GM18511 (cell line): ENCODE measurements around the gene GNG7.

Experiments
- ATAC-seq: cut with Tn5 transposase; IDR thresholded peaks from one replicate; pipeline ENCODE4 v1.9.1; 2021; ENCODE audit warnings: mild to moderate bottlenecking, moderate library complexity; ENCODE audit not compliant: unreplicated experiment

Gene GNG7

DNA sequence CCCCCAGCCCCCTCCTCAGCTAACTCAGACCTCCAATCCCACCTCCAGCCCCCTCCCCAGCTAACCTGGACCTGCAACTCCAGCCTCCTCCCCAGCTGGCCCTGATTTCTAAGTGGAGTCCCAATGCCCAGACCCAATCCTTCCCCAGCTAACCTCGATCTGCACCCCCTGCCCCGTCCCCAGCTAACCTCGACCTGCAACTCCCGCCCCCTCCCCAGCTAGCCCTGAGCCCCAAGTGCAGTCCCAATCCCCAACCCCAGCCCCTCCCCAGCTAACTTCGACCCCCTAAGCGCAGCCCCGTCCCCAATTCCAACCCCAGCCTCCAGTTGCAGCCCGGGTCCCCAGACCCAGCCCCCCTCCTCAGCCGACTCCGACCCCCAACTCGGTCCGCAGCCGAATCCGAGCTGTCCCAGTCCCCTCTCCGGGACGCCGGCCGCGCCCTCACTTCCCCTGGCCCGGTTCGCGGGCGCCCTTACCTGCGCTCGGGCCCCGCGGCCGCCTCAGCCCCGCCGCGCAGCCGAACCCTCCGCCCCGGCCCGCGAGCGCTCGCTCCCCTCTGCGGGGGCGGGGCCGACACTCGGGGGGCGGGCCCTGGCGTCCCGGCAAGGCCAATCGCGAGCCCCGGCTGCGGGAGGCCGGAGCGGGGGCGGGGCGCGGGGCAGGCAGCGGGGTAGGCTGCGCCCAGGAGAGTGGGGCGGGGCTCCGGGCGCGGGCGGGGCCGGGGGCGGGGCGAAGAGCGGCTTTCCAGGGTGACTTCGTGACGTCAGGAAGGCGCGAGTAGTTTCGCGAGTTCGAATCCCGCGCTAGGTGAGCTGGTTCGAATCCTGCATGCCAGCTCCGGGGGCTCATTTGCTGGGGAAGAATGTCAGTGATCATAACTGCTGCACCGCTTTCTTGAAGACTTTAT is at the start of gene GNG7:
TSS of gene GNG7 (minus strand) at position 525 of the 907 bp plus-strand sequence. CDS start 182,006 bp downstream, outside the sequence.
- ATAC-seq: peak; percentile 84

DNA sequence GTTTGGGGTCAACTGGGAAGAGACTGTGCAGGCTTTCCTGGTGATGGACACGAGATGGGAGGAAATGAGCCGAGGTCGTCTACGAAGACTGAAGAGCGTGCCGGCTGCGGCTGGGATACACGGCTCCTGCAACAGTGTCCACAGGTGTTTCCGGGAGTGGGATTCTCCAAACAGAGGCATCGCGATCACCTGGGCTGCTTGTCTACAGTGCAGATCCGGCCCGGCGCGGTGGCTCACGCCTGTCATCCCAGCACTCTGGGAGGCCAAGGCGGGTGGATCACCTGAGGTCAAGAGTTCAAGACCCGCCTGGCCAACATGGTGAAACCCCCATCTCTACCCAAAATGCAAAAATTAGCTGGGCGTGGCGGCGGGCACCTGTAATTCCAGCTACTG is 48.9 kb upstream of the GNG7 start:
- ATAC-seq: no peak

DNA sequence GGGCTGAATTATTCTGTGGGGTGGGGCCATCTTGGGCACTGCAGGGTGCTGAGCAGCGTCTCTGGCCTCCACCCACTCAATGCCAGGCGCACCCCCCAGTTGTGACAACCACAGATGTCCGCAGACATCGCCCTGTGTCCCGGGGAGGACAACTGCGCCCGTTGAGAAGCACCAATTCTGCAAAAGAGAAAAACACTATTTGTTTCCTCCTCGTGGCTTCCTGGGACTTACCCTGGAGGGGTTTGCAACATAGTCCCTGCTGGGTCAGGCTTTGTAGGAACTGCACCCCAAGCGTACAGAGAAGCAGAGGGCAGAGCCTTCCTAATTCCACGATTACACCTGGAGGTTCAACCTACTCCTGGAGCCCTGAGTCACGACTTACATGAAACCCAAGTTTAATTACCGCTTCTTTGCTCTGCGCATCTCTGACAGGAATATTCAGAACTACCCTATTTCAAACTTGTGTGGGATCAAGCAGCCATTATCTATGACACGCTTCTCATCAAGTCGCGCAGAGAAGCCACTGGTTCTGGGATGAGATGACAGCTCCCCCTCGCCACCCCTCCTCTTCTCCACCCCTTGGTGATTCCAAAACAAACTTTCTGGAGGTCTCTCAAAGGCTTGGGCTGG is 48.4 kb upstream of the GNG7 start:
- no peak for ATAC-seq

DNA sequence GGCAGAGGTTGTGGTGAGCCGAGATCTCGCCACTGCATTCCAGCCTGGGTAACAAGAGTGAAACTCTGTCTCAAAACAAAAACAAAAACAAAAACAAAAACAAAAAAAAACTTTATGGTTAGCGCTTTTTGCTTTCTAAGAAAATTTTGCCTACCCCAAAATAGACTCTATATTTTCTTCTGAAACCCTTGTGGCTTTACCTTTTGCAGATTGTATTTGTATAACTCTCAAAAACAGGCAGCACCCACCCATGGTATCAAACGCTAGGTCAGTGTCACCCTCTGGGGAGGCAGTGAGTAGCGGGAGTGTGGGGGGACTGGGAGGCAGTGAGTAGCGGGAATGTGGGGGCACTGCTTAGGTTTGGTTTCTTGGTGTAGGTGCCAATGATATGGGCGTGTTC is 44.9 kb upstream of the GNG7 start:
- ATAC-seq: no peak

DNA sequence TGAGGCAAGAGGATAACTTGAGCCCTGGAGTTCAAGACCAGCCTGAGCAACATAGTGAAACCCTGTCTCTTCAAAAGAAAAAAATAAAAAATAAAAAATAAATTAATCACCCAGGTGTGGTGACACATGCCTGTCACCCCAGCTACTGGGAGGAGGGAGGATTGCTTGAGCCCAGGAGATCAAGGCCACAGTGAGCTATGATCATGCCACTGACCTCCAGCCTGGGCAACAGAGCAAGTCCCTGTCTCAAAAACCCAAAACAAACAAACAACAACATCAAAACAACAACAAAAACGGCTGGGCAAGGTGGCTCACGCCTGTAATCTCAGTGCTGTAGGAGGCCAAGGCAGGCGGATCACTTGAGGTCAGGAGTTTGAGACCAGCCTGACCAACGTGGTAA is 41.6 kb upstream of the GNG7 start:
- no peak for ATAC-seq

DNA sequence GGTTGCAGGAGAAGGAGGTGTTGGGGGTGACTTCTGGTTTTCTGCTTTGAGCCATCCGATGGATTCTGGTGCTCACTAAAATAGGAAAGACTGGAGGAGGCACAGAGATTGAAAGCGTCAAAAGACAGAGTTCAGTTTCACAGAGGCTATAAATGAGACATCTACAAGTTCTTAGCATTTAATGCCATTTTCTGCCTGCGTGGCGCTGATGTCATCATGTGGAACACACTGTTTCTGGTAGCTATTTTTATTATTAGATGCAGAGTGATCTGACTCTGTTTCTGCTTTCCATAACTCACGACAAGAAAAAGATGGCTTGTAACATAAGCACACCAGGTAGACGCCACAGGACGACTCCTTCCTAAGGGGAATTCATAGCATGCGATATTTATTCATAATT is 40.6 kb upstream of the GNG7 start:
- no peak for ATAC-seq

DNA sequence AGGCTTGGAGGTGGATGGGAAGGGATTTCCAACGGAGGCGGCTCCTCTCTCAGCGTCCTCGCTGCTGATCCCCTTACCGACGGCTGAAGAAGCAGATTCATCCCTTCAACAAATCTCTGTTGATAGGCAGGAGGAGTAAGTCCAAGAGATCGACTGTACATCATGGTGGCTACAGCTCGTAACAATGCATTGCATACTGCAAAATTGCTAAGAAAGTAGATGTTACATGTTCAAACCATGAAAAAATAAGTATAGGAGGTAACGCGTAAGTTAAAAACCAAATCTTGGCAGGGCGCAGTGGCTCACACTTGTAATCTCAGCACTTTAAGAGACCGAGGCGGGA is 37.8 kb upstream of the GNG7 start:
- no peak for ATAC-seq

DNA sequence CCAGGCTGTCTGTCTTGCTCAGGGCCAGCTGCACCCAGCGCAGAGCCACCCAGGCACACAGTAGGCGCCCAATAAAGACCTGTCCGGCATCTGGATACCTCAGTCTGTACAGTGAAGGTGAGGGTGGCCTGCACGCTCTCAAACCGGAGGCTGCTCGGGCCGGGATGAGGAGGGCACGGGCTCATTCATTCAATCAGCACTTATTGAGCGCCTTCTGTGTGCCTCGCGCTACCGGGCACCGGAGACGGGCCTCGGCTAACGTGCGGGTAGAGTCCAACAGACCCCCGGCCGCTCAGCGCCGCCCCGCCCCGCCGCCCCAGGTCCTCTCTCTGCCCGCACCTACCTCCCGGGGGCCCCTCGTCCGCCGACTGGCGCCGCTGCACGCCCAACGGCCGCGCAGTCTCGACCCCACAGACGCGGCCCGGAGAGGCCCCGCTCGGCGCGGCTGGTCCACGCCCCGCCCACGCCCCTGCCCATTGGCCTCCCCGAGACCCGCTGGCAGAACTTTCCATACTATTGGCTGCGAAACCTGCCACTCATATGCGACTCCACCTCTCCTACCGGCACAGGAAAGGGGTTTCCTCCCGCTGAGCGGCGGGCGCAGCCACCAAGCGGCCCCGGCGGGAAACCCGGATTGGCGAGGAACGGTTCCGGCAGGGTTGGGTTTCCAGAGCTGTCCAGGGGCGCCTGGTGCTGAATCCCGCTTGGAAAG is 37.3 kb upstream of the GNG7 start, which contains the start of gene SLC39A3:
TSS of gene SLC39A3 (minus strand) at position 416 of the 712 bp plus-strand sequence. CDS start 2,760 bp downstream, outside the sequence.
- ATAC-seq: peak; percentile 91

DNA sequence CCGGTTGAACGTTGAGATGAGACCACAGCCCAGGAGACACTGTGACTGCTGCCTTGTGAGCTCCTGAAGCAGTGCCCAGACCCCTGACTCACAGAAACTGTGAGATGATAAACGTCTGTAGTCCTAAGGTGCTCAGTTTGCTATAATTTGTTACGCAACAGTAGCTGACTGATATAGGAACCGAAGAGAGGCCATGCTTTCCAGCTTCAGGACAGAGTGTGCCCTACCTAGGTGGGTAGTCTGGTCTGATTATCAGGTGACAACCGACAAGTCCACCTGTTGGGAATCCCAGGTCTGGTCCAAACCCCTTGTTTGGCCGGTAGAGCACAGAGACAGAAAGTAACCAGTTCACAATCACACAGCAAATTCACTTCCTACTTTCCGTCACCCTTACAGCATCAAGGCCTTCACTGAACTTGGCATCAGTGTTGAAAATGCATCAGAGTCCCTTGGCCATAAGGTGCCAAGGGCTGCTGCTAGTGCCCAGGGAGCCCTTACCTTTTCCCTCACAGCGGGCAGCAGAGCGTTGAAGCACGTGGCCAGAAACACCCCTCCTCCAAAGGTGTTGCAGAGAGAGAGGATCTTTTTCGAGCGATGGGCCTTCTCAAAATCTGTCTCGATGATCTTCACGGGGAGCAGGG is 34.2 kb upstream of the GNG7 start:
- no peak for ATAC-seq

DNA sequence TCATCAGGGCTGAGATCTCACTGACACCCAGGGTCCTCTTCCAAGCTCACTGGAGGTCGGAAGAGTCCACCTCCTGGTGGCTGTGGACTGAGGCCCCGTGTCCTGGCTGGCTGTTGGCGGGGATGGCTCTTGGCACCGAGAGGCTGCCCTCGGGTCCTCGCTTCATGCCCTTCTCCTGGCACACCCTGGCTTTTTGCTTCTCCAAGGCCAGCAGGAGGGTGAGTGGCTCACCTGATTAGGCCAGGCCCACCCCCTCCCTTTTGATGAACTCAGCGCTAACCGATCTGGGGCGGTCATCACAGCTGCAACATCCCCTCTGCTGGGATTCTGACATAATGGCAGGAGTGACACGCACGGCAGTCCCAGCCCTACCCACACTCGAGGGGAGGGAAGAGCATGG is 32.9 kb upstream of the GNG7 start:
- no peak for ATAC-seq

DNA sequence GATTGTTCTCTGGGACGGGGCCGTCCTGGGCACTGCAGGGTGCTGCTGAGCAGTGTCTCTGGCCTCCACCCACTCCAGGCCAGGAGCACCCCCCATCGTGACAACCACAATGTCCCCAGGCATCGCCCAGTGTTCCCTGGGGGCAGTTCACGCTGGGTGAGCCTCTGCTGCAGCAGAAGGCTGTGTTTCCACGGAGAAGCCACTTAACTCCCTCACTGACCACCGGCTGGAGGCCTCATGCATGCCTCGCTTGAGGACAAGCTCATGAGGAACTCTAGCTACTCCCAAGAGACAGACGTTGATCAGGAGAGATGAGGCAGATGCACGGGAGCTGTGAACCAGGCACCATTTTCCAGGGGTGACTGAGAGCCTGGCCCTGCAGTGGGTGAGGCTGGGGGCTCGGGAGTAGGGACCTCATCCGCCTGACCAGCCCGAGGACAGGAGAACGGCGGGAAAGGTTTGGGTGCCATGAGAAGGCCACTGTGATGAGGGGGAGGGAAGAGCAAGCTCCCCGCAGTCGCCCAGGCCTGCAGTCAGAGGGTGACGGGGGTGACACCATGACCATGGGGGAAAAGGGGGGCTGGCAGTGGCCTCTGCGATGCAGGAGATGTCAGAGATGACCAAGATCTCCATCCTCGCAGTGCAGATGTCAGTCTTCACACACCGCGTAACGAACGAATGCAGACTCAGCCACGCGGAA is 32.2 kb upstream of the GNG7 start:
- ATAC-seq: no peak

DNA sequence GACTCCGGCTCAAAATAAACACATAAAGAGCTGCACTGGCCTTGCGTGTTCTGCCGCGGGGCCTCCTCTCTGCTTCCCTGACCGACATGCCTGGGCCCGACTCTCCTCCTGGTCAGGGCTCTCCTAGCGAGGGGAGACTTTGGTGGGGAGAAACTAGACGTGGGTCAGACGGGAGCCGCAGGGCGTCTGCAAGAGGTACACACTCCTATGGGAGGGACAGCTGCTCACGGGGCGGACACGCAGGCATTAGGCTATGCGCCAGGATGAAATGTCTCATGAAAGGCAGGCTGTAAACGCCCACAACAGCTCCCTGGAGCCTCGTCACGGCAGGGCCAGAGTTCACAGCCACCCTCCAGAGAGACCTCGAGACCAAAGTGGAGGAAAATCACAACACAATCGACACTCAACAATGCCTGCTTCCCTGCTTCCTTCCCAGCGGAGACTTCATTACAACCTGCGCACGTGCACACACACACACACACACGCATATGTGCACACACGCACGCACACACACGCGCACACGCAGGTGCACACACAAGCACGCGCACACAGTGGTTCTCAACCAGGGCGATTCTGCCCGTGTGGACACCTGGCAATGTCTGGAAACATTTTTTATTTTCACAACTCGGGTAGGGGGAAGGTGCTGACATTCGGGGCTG is 31.6 kb upstream of the GNG7 start:
- ATAC-seq: no peak

DNA sequence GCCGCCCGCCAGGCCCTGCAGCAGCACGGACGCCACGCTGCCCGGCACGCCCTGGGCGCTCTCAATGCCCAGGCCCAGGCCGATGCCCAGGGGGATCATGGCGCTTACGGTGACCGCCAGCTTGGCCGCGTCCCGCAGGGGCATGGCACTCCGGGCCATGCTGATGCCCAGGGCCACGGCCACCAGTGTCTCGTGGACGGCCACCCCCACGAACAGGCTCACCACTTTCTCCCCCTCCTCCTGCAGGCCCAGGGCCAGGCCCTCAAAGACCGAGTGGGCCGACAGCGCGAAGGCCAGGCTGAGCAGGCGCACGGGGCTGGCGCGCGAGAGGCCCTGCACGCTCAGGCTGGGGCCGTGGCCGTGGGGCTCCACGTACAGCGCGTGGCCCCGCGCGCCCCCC is 30.4 kb upstream of the GNG7 start:
- no peak for ATAC-seq

DNA sequence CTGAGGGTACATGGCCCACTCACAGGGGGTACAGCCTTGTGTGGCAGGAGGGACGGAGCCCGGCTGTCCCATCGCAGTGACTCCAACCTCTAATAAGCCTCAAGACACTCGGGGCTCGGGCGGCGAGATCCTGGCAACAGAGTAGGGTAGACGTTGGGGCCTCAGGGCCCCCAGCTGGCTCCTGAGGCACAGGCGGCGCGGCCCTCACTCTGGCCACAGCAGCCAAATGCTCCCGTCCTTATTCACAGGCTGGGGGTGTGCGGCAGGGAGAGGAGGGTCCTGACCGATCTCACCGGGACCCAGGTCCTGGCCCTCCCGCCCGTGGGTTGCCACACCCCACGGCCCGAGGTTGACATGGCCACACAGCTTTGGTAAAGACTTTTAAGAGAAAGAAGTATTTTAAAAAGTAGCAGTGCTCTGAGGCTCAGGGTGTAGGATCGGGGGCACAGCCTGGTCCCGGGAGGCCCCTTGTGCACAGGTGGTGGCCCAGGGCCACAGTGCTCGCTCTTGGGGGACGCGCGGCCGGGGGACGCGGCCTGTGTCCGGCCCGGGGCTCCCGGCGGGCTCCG is 29.7 kb upstream of the GNG7 start:
- no peak for ATAC-seq

DNA sequence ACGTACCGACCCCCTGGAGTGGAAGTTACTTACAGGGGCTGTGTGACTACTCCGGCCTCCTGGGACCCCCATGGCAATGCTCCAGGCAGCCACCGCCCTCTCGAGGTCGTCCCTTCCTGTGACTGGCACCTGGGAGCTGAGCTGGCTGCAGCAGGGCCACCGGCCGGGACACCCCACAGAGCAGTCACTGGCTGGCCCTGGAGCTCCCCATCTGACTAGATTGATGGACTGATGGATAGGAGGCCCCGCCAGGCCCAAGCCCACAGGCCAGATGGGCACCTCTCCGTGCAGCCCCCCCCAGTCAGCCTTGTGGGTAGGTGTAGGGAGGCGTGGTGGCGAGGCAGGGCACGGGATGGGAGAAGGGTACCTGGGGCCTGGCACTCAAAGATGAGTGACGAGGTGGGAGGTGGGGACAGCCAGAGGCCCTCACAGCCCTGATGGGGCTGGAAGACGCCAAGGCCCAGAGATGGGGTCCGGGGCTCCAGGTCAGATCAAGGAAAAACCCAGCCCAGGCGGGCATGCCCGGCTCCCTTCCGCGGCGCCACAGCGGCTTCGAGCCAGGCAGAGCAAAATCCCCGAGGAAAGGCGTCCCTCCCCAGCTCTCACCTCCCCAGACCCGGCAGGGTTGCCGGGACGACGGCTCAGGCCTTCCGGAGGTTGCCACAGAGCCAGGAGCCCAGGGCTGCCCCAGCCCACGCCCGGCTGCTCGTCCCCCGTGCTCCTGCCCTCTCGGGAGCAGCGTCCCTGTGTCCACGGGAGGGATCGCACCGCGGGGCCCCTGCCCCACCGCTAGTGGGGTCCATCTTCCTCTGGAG is 28.9 kb upstream of the GNG7 start:
- ATAC-seq: no peak

DNA sequence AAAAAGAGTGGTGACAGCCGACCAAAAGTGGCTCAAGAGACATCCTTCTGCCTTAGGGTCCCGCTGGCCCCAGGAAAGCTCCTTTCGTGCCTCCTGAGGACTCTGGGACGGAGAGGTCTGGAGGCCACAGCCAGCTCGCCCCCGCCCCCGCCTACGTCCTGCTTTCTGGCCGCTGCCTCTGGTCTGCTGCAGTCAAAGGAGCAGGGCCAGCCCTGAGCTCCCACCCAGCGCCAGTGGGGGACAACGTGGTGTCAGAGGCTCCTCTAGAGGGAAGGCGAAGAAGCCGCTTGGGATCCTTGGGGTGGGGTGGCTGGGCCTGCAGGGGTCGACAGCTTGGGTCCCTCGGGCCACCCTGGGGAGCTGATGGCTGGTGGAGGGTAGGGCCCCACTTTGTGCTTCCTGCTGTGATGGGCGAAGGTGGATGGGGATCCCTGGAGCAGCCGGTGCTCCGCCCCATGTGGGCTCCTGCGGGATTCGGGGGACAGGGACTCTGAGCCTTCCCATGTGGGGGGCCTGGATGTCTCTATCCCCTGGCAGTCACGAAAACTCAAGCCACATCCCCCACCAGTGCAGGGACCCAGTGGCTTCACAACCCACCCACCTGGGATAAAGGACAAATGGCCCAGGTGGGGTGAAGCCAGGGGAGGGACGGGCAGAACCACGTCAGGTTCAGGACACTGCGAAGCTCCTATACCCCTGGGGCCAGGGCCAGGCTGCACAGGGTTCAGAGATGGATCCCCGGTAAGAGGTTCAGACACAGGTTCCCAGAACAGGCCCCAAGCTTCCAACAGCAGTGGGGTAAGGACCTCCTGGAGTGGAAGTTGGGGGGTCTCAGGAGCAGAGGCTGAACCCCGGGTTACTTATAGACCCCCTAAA is 27.7 kb upstream of the GNG7 start:
- ATAC-seq: no peak

DNA sequence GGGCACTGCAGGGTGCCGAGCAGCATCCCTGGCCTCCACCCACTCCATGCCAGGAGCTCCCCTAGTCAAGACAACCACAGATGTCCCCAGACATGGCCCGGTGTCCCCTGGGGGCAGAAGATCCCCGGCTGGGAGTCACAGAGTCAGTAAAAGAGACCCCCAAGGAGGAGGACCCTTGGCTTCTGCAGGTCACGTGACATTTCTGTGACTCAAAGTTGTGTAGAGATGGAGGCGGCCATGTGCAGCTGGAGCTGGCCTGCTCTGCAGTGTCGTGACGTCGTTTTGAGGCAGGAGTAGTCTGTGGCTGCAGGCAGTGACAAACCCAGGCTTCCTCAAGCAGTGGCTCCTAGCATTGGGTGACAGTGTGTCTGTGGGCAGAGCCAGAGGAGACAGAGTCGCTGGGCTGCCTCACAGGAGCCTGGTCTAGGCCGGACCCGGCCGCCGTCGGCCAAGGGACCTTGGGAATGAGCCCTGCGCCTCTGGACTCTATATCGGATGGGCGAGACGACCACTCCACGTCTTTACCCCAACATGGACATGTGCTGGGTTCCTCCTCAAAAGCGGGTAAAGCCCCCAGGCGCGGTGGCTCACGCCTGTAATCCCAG is 26.4 kb upstream of the GNG7 start:
- no peak for ATAC-seq

DNA sequence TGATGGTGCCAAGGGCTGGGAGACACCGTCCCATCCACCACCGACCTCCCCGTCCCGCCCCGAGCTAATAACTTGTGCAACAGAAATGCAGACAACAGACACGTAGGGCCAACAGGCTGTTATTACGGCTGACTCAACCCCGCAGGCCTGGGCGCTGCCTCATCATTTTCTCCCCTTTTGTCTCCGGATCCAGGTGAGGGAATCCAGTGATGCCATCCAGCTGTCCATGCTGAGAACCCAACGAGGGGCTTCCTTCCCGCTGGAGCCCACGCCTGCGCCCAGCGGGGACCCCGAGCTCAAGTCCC is 25.1 kb upstream of the GNG7 start:
- ATAC-seq: no peak
